Putamen (tissue), 1 donor: ENCODE results near the gene TMIGD2.
A peak's percentile ranks its signal among the peaks of the same experiment; 100 is the strongest.
"Not testable (repeated sequence)": the region's sequence is repeated elsewhere in the genome, so short reads cannot be mapped to it uniquely, and the experiment has no call there.

Experiments
- DNase-seq: peaks from one replicate; pipeline ENCODE4 v3.0.0-alpha.2; 2016; ENCODE audit warnings: low spot score

TMIGD2 gene

GRCh38 chr19:4302243-4302640 is at the start of gene TMIGD2:
TSS of gene TMIGD2 (minus strand) at chr19:4302389. CDS start at chr19:4302385, 4 bp downstream.
- DNase-seq, result no peak

- no peak for DNase-seq
Observed at GRCh38 chr19:4350726-4351125, 48.5 kb upstream of the TMIGD2 start.

- DNase-seq, result no peak
Observed at GRCh38 chr19:4350111-4350510, 47.9 kb upstream of the TMIGD2 start.

- not testable (repeated sequence) for DNase-seq
Observed at GRCh38 chr19:4349225-4349624, 47.0 kb upstream of the TMIGD2 start.

- no peak for DNase-seq
Observed at GRCh38 chr19:4347521-4347920, 45.3 kb upstream of the TMIGD2 start.

- no peak for DNase-seq
Observed at GRCh38 chr19:4346020-4346383, 43.8 kb upstream of the TMIGD2 start.

GRCh38 chr19:4345342-4346019 is 43.3 kb upstream of the TMIGD2 start:
- DNase-seq, result no peak

GRCh38 chr19:4343370-4344307 is 41.5 kb upstream of the TMIGD2 start, which contains the start of gene MPND:
TSS of gene MPND (plus strand) at chr19:4343562. CDS start at chr19:4343594, 32 bp downstream.
- peak; percentile 94 for DNase-seq

GRCh38 chr19:4342615-4343369 is 40.6 kb upstream of the TMIGD2 start:
- peak; percentile 100 for DNase-seq

GRCh38 chr19:4342314-4342614 is 40.1 kb upstream of the TMIGD2 start:
- DNase-seq, result no peak

- DNase-seq, result no peak
Observed at GRCh38 chr19:4338441-4339355, 36.5 kb upstream of the TMIGD2 start, which contains the start of gene STAP2. TSS of gene STAP2 (minus strand) at chr19:4338827. CDS start at chr19:4338753, 74 bp downstream.

- no peak for DNase-seq
Observed at GRCh38 chr19:4337906-4338440, 35.8 kb upstream of the TMIGD2 start.

GRCh38 chr19:4334929-4335570 is 32.9 kb upstream of the TMIGD2 start:
- DNase-seq, result no peak

- DNase-seq, result no peak
Observed at GRCh38 chr19:4329858-4330257, 27.7 kb upstream of the TMIGD2 start.

- not testable (repeated sequence) for DNase-seq
Observed at GRCh38 chr19:4328991-4329681, 26.9 kb upstream of the TMIGD2 start.

- peak; percentile 87 for DNase-seq
Observed at GRCh38 chr19:4328243-4328990, 26.2 kb upstream of the TMIGD2 start.

- DNase-seq, result no peak
Observed at GRCh38 chr19:4327877-4328242, 25.7 kb upstream of the TMIGD2 start.

- DNase-seq, result no peak
Observed at GRCh38 chr19:4327252-4327876, 25.2 kb upstream of the TMIGD2 start.

GRCh38 chr19:4326837-4327251 is 24.7 kb upstream of the TMIGD2 start:
- DNase-seq, result no peak
